Heart right ventricle (tissue), 16 donors: ENCODE results near the gene CAPN13. TPM values are rescaled to one million over a fixed set of nuclear protein-coding genes. Genes with fewer than 3 reads are reported as not detected.
A peak's percentile ranks its signal among the peaks of the same experiment; 100 is the strongest.

Experiments used
- ATAC-seq, 8 donors: fragments of 200-7000 bp; cut with Tn5 transposase; one replicate each; pipeline ENCODE4 v1.9.1; 2020; ENCODE audit warnings: mild to moderate bottlenecking in 8 of 8, moderate library complexity in 8 of 8, moderate number of reproducible peaks in 1 of 8
- DNase-seq, 2 donors: peaks; one replicate each; pipeline ENCODE4 v3.0.0-alpha.2; 2020
- H3K27ac ChIP-seq, 10 donors: fragments of 200-600 bp; sonication (generic) in 2 of 10; one replicate each; pipeline versions ENCODE4 v1.5.0 to v1.8.0; 2020 to 2022; ENCODE audit warnings: mild to moderate bottlenecking in 3 of 10
- H3K27me3 ChIP-seq, 7 donors: fragments of 200-600 bp; one replicate each; pipeline ENCODE4 v1.8.0; 2021 to 2022; ENCODE audit warnings: mild to moderate bottlenecking in 2 of 7
- H3K36me3 ChIP-seq, 9 donors: fragments of 200-600 bp; sonication (generic) in 1 of 9; one replicate each; pipeline versions ENCODE4 v1.5.0 to v1.8.0; 2020 to 2022; ENCODE audit warnings: mild to moderate bottlenecking in 2 of 9
- H3K4me1 ChIP-seq, 9 donors: fragments of 200-600 bp; sonication (generic) in 1 of 9; one replicate each; pipeline versions ENCODE4 v1.5.0 to v1.8.0; 2020 to 2022; ENCODE audit warnings: mild to moderate bottlenecking in 4 of 9
- H3K4me3 ChIP-seq, 10 donors: fragments of 200-600 bp; sonication (generic) in 2 of 10; one replicate each; pipeline versions ENCODE4 v1.5.0 to v1.8.0; 2020 to 2022; ENCODE audit warnings: mild to moderate bottlenecking in 7 of 10, moderate library complexity in 2 of 10
- H3K9me3 ChIP-seq, 11 donors: fragments of 200-600 bp in 10 of 11; sonication (generic) in 2 of 11; one replicate each; pipeline versions ENCODE4 v1.5.0 to v1.8.0; 2013 to 2022; ENCODE audit warnings: mild to moderate bottlenecking in 2 of 11, control low read depth in 1 of 11, moderate library complexity in 1 of 11
- WGBS, 2 donors: extraction: QIAGEN DNeasy Blood & Tissue Kit; methylation state at CpG; one replicate each; pipeline ENCODE4 v1.1.7; 2013; ENCODE audit warnings: inconsistent platforms in 1 of 2; 5-methylcytosine and 5-hydroxymethylcytosine counted together
- intact Hi-C, 10 donors: fragments of 100-400 bp; cut with DNase I; formaldehyde crosslinking; loops; one replicate each; pipeline versions ENCODE4 v1.11.1 to v1.14.2; 2022
- polyA plus RNA-seq, 2 donors: library from polyadenylated mRNA; stranded (reverse); fragments of 200-250 nt; gene quantifications; one replicate each; pipeline ENCODE4 v1.2.3, GENCODE V29; 2013
- total RNA-seq, 10 donors: library from RNA; stranded (reverse); fragmentation: NEBNext Ultra II Directional in 3 of 10; extraction: Animal tissue kit (Norgen Biotek cat#: 25700) in 3 of 10; gene quantifications; one replicate each; pipeline versions ENCODE4 v1.2.1 to v1.2.4, GENCODE V29; 2021 to 2023
- TF ChIP-seq, protein P1 (sequence below), 9 donors: fragments of 200-600 bp; sonication (generic) in 2 of 9; IDR thresholded peaks; one replicate each; pipeline versions ENCODE4 v1.5.0 to v1.8.0; 2021 to 2022; ENCODE audit warnings: antibody characterized with exemption in 9 of 9, mild to moderate bottlenecking in 5 of 9, moderate library complexity in 1 of 9
- donor health status: Arrhythmogenic right ventricular cardiomyopathy.
- donor health status: ischemic (EF 13 %, LVEDD 7.1; RV severe dilation, severe dysfunction).
- donor health status: healthy with polysubstance abuse.
- donor health status: DM: no; HTN: yes; CAD: no.
- donor health status: DM: no; HTN: no; CAD: no.
- donor health status: ischemic (EF 25% LVEDD 6.9; RV normal size, moderate dysfunction).
- donor health status: ischemic (EF 25% LVEDD 5.7; RV mildly dilated, moderate dysfunction).
- donor health status: healthy.
- donor health status: DM: yes; HTN: yes; CAD: no.
- donor health status: Ischemic cardiomyopathy.
- donor health status: ischemic (EF 35%, LVEDD 5.7; RV mildly dilated, moderate dysfunction).
- donor health status: nonischemic (EF 11% LVEDD 7.7; RV severe dilation, severe dysfunction).
- donor health status: DM: yes; HTN: yes; CAD: no.
- donor health status: PGD.
- donor health status: ischemic (EF 29% LVEDD 5.4; RV normal size, mild dysfunction).
- donor health status: nonischemic (EF 23%, LVEDD 6.1; RV moderate dilation, normal function).

CAPN13 gene
- total and polyA plus RNA-seq, 12 donors, result 0.09 TPM; not detected in 11

DNA sequence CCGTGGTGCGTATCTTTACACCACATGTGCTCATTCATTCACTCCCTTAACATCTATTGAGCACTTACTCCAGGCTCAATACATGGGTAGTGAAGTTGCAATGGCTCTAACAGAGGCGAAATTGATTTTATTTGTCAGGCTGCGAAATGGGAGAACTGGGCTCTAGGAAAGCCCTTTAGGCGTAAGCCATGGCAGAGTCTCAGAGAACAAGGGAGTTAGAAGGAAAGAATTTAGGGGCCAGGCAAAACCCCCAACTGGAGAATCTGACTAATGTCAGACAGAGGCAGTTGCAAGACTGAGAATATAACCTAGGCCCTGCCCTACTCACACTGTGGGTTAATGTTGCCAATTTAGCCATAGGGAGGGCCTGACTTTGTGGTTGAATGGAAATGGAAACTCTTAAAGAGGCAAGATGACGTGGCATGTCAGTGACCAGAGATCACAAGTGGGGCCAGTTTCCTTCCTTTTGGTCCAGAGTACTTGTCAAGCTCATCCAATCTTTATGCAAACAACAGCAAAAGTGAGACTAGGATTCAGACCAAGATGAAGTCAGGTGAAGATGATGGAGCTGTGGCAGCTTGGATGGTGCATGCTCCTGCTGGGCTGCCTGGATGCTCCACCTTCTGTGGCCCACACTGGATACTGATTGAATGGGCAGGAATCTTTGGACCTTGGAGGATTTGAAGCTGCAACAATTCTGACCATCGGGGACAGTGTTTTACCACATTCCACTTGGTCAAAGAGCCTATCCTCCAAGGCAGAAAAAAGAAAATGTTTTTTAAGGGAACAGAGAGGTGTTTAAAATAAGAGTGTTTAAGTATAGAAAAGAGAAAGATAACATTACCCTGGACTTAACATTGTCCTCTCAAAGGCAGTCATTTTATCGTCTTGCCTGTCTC is 92.2 kb downstream of the CAPN13 start:
- TF ChIP-seq, protein P1, sequence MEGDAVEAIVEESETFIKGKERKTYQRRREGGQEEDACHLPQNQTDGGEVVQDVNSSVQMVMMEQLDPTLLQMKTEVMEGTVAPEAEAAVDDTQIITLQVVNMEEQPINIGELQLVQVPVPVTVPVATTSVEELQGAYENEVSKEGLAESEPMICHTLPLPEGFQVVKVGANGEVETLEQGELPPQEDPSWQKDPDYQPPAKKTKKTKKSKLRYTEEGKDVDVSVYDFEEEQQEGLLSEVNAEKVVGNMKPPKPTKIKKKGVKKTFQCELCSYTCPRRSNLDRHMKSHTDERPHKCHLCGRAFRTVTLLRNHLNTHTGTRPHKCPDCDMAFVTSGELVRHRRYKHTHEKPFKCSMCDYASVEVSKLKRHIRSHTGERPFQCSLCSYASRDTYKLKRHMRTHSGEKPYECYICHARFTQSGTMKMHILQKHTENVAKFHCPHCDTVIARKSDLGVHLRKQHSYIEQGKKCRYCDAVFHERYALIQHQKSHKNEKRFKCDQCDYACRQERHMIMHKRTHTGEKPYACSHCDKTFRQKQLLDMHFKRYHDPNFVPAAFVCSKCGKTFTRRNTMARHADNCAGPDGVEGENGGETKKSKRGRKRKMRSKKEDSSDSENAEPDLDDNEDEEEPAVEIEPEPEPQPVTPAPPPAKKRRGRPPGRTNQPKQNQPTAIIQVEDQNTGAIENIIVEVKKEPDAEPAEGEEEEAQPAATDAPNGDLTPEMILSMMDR (IDR thresholded peaks at IDR 0.05), result no peak
- intact Hi-C loops, result loop anchor here (1.0 to 10.0 kb wide), 17 partner anchors 147 to 1122 kb away; no protein-coding TSS in a partner anchor
- peaks cover 0 to 15% (median 2%) of the 10 kb centered on the region in 9 donors for H3K4me1 ChIP-seq
- no peaks in the 10 kb centered on the region for H3K9me3 ChIP-seq
- H3K36me3 ChIP-seq, result no peaks in the 10 kb centered on the region
- WGBS, 2 donors, result 76 to 83% methylated on average over 8 of the region's 8 CpGs
- no peaks in the 10 kb centered on the region for H3K27me3 ChIP-seq
- DNase-seq, result no peak
- ATAC-seq, result no peak
- no peak overlapping the region for H3K4me3 ChIP-seq
- no peak overlapping the region for H3K27ac ChIP-seq

DNA sequence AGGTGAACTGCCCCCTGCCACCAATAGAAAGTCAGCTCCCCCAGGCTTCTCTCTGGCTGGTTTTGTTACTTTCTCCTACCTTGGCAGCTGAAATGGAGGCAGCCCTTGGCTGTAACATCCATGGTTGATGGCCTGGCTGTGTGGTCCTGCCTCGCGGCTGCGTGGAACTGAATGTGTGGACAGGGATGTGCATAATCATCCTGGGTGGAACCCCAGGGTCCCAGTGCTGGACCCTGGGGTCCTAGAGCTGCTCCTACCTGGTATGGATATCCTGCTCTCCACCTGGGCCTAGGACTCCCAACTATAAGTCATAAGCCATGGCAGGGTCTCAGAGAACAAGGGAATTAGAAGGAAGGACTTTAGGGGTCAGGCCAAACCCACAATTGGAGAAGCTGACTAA is 93.5 kb downstream of the CAPN13 start:
- no peak overlapping the region for H3K4me3 ChIP-seq
- H3K9me3 ChIP-seq, result no peaks in the 10 kb centered on the region
- TF ChIP-seq, protein P1 (IDR thresholded peaks at IDR 0.05), result no peak
- H3K27me3 ChIP-seq, result no peaks in the 10 kb centered on the region
- intact Hi-C loops, result loop anchor here (1.0 to 10.0 kb wide), 14 partner anchors 149 to 1124 kb away; no protein-coding TSS in a partner anchor
- no peaks in the 10 kb centered on the region for H3K36me3 ChIP-seq
- ATAC-seq (peak in 3 of 8 donors; percentile 8 to 32 (median 12)), DNase-seq (no peak)
- H3K27ac ChIP-seq, result no peak overlapping the region
- peaks cover 0 to 18% (median 6%) of the 10 kb centered on the region in 9 donors for H3K4me1 ChIP-seq
- 97 to 98% methylated on average over 3 of the region's 3 CpGs for WGBS, 2 donors

DNA sequence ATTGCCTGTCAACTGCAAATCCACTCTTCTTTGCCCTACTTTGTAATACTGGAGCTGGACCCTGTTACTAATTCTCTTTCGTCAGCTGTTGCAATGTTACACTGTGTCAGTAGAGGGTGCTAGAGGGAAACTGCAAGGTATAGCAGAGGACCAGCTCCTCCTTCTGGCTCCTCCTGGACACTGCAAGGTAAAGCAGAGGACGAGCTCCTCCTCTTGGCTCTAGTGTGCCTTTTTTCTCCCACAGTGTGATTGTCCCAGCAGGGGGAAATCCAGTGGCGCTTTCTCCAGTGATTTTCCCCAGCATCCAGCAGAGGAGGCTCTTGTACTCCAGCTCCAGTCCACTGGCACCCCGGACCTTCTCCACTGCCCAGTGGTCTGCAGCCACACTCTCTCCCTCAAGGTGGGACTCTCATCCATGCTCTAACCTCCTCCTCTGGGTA is 95.6 kb downstream of the CAPN13 start:
- intact Hi-C loops, result loop anchor here in 9 of 10 donors (2.0 to 10.0 kb wide), 12 partner anchors 151 to 1126 kb away; no protein-coding TSS in a partner anchor
- peak; percentile 57 to 78 (median 67) for ATAC-seq
- TF ChIP-seq, protein P1 (IDR thresholded peaks at IDR 0.05), result peak; percentile 92 to 100 (median 99)
- WGBS, 2 donors, result 14 to 25% methylated on average over 4 of the region's 4 CpGs
- Histone ChIP-seq H3K27ac (no peak overlapping the region), H3K4me3 (no peak overlapping the region), H3K9me3 (no peaks in the 10 kb centered on the region), H3K4me1 (peaks cover 0 to 32% (median 8%) of the 10 kb centered on the region in 9 donors), H3K27me3 (no peaks in the 10 kb centered on the region), H3K36me3 (no peaks in the 10 kb centered on the region)
- peak; percentile 72 to 92 for DNase-seq

DNA sequence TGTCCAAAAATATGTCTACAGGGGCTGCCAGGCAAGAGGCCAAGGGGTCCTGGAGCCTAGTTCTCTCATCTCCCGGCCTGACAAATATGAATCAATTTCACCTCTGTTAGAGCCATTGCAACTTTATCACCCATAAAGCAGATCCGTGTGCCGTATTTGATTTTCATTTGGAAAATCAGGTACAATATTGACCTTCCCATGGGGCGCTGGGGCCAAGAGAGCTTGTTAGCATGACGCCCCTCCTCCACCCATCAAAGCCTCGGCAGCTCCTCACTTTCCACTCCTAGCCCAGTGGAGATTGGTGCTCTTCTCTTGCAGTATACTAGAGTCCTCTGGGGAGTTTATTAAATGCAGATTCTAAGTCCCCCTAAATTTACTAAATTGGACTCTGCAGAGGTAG is 96.8 kb downstream of the CAPN13 start:
- WGBS, 2 donors, result 95 to 96% methylated on average over 6 of the region's 6 CpGs
- intact Hi-C loops, result loop anchor here in 9 of 10 donors (2.0 to 10.0 kb wide), 10 partner anchors 152 to 1127 kb away; no protein-coding TSS in a partner anchor
- no peaks in the 10 kb centered on the region for H3K9me3 ChIP-seq
- TF ChIP-seq, protein P1 (IDR thresholded peaks at IDR 0.05), result no peak
- H3K27me3 ChIP-seq, result no peaks in the 10 kb centered on the region
- H3K4me1 ChIP-seq, result peaks cover 4 to 39% (median 18%) of the 10 kb centered on the region in 9 donors
- no peak overlapping the region for H3K4me3 ChIP-seq
- ATAC-seq (no peak), DNase-seq (no peak)
- H3K27ac ChIP-seq, result no peak overlapping the region
- no peaks in the 10 kb centered on the region for H3K36me3 ChIP-seq
